ENCODE results near the gene GADD45B.

GADD45B gene

GRCh38 chr19:2500156-2500555, 24.2 kb downstream of the GADD45B start:
- no peak for TF ChIP-seq FOXP2 (optimal IDR thresholded peaks at IDR 0.05; ENCODE audit: borderline replicate concordance, extremely low read depth, extremely low read length, insufficient read depth)
- TF ChIP-seq TAF1 (IDR thresholded peaks at IDR 0.05; ENCODE audit: borderline replicate concordance, insufficient read depth, low read length) = no peak
- no peak for TF ChIP-seq REST (IDR thresholded peaks at IDR 0.05; ENCODE audit: insufficient read depth in 1 of 2, low read depth in 2 of 2, low read length in 2 of 2)
- TF ChIP-seq POLR2AphosphoS5 (IDR thresholded peaks at IDR 0.05; ENCODE audit: low read depth, low read length) = no peak
- TF ChIP-seq SIN3A (IDR thresholded peaks at IDR 0.05; ENCODE audit: borderline replicate concordance, insufficient read depth, low read length) = no peak

DNA sequence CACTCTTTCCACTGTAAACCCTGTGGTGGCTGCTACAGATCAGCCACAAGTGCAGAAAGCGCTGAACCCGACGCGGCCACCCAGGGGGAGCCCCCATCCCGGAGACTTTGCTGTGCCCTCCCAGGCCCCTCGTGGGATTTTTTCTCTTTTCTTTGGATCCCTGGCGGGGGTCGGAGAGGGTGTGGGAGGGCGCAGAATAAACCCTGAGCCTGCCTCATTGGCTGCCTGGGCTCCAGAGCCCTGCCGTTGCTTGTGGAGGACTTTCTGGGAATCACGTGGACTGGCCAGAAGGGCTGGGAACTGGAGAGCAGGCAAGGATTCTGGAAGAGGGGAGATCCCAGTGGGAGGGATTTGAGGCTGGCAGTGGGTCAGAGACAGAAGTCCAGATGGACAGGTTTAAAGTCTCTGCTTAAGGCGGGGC, 24.9 kb downstream of the GADD45B start:
- TF ChIP-seq FOXP2 (optimal IDR thresholded peaks at IDR 0.05; ENCODE audit: borderline replicate concordance, extremely low read depth, extremely low read length, insufficient read depth) (no peak), REST (IDR thresholded peaks at IDR 0.05; ENCODE audit: insufficient read depth in 1 of 2, low read depth in 2 of 2, low read length in 2 of 2) (no peak), TAF1 (IDR thresholded peaks at IDR 0.05; ENCODE audit: borderline replicate concordance, insufficient read depth, low read length) (no peak), SIN3A (IDR thresholded peaks at IDR 0.05; ENCODE audit: borderline replicate concordance, insufficient read depth, low read length) (no peak), POLR2AphosphoS5 (IDR thresholded peaks at IDR 0.05; ENCODE audit: low read depth, low read length) (no peak)

DNA sequence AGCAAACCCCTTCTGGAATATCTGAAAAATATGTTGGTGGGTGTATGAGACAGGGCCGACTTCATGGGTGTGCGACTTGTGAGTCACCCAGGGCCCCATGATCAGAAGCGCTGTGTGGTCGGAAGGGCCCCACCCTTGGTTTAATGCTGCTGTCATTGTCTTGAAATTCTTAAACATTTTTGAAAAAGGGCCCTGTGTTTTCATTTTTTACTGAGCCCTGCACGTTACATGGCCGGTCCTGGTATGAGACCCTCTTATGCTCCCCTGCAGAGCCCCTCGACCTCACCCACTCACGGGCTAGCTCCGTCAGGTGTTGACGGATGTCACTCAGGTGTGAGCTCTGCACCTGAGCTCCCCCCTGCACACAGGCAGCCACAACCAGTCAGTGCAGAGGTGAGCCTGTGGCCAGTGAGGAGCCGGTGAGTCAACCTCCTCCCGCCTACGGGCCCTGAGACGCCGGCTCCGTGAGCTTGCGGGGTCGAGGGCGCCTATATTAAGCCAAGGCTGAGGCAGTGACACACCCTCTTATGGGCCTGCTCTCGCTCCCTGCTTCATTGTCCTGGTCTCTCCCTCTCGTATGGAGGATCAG, 27.7 kb downstream of the GADD45B start:
- no peak for TF ChIP-seq REST (IDR thresholded peaks at IDR 0.05; ENCODE audit: insufficient read depth in 1 of 2, low read depth in 2 of 2, low read length in 2 of 2)
- TF ChIP-seq FOXP2 (optimal IDR thresholded peaks at IDR 0.05; ENCODE audit: borderline replicate concordance, extremely low read depth, extremely low read length, insufficient read depth) = no peak
- no peak for TF ChIP-seq SIN3A (IDR thresholded peaks at IDR 0.05; ENCODE audit: borderline replicate concordance, insufficient read depth, low read length)
- TF ChIP-seq POLR2AphosphoS5 (IDR thresholded peaks at IDR 0.05; ENCODE audit: low read depth, low read length) = no peak
- TF ChIP-seq TAF1 (IDR thresholded peaks at IDR 0.05; ENCODE audit: borderline replicate concordance, insufficient read depth, low read length) = no peak

- peak; percentile 68; the same call in 1 of the 2 replicates for TF ChIP-seq SIN3A (IDR thresholded peaks at IDR 0.05; ENCODE audit: borderline replicate concordance, insufficient read depth, low read length)
- peak; percentile 100 for TF ChIP-seq FOXP2 (optimal IDR thresholded peaks at IDR 0.05; ENCODE audit: borderline replicate concordance, extremely low read depth, extremely low read length, insufficient read depth)
- TF ChIP-seq POLR2AphosphoS5 (IDR thresholded peaks at IDR 0.05; ENCODE audit: low read depth, low read length) = no peak
- no peak for TF ChIP-seq TAF1 (IDR thresholded peaks at IDR 0.05; ENCODE audit: borderline replicate concordance, insufficient read depth, low read length)
- TF ChIP-seq REST (IDR thresholded peaks at IDR 0.05; ENCODE audit: insufficient read depth in 1 of 2, low read depth in 2 of 2, low read length in 2 of 2) = 0 out of 4 replicates have a peak, but pooled peaks of 1 of the 2 experiments have one; percentile 59
These were observed 31.2 kb downstream of the GADD45B start for GRCh38 chr19:2507109-2507508.

All from PFSK-1 (cell line).